ENCODE data around the gene CCP110. TPM values are rescaled to one million over a fixed set of nuclear protein-coding genes. Genes with fewer than 3 reads are reported as not detected.

The CCP110 gene
- total RNA-seq, 1 donor from 2014 or later: 7.0 TPM

DNA sequence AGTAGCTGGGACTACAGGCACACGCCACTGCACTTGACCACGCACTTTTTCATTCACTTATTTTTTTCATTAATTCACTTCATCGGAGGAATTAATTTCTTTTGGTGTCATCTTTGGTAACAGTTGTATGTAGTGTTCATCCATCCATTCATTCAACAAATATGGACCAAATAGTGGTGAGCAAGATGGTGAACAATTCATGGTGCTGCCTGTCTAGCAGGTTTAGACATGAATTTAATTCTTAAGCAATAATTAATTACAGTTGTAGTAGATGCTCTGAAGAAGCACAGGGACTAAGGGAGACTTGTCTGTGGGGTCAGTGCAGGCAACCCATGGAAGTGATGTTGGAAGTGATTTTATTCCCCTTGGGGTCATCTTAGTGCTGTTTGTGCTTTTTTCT lies 24.3 kb upstream of the CCP110 start:
- DNase-seq (ENCODE audit: low spot score): no peak
- H3K4me1 Mint-ChIP-seq (ENCODE audit: low read depth): no peaks in the 10 kb centered on the region
- H3K27me3 Mint-ChIP-seq (ENCODE audit: low read depth): no peaks in the 10 kb centered on the region
- peaks cover 20% of the 10 kb centered on the region for H3K36me3 Mint-ChIP-seq (ENCODE audit: low read depth)
- TF ChIP-seq, protein P1, sequence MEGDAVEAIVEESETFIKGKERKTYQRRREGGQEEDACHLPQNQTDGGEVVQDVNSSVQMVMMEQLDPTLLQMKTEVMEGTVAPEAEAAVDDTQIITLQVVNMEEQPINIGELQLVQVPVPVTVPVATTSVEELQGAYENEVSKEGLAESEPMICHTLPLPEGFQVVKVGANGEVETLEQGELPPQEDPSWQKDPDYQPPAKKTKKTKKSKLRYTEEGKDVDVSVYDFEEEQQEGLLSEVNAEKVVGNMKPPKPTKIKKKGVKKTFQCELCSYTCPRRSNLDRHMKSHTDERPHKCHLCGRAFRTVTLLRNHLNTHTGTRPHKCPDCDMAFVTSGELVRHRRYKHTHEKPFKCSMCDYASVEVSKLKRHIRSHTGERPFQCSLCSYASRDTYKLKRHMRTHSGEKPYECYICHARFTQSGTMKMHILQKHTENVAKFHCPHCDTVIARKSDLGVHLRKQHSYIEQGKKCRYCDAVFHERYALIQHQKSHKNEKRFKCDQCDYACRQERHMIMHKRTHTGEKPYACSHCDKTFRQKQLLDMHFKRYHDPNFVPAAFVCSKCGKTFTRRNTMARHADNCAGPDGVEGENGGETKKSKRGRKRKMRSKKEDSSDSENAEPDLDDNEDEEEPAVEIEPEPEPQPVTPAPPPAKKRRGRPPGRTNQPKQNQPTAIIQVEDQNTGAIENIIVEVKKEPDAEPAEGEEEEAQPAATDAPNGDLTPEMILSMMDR (IDR thresholded peaks at IDR 0.05): no peak
- H3K4me3 Mint-ChIP-seq (ENCODE audit: unreplicated experiment): no peak overlapping the region
- H3K27ac Mint-ChIP-seq (ENCODE audit: unreplicated experiment): no peak overlapping the region
- no peaks in the 10 kb centered on the region for H3K9me3 Mint-ChIP-seq (ENCODE audit: low read depth)

DNA sequence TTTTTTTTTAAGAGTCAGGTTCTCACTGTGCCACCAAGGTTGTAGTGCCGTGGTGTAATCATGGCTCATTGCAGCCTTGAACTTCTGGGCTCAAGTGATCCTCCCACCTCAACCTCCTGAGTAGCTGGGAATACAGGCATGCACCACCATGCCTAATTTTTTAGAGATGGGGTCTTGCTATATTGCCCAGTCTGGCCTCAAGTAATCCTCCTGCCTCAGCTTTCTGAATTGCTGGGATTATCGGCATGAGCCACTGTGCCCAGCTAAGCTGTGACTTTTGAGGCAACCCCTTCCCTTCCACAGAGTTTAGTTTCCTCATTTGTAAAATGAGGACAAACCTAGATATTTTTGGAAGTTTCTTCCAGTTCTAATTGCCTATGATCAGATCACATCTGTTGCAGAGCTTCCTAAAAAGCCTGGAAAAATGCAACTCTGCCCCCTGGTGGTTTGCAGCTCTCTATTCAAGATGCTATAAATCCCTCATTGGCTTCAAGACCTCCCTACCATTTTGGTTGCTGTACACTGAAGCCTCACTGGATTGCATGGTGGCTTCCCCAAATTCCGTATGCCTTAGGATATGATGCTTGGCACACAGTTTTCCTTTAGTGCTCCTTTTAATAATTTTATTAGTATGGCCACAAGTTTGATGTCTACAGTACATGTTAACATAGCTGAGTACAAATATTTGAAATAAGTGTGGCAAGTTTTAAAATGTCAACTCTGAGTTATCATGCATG lies 21.2 kb upstream of the CCP110 start:
- TF ChIP-seq, protein P1 (IDR thresholded peaks at IDR 0.05): peak; percentile 86
- DNase-seq (ENCODE audit: low spot score): no peak
- Mint-ChIP-seq H3K27ac (ENCODE audit: unreplicated experiment) (no peak overlapping the region), H3K4me3 (ENCODE audit: unreplicated experiment) (no peak overlapping the region), H3K4me1 (ENCODE audit: low read depth) (peaks cover 12% of the 10 kb centered on the region), H3K27me3 (ENCODE audit: low read depth) (no peaks in the 10 kb centered on the region), H3K9me3 (ENCODE audit: low read depth) (no peaks in the 10 kb centered on the region), H3K36me3 (ENCODE audit: low read depth) (peaks cover 36% of the 10 kb centered on the region)

DNA sequence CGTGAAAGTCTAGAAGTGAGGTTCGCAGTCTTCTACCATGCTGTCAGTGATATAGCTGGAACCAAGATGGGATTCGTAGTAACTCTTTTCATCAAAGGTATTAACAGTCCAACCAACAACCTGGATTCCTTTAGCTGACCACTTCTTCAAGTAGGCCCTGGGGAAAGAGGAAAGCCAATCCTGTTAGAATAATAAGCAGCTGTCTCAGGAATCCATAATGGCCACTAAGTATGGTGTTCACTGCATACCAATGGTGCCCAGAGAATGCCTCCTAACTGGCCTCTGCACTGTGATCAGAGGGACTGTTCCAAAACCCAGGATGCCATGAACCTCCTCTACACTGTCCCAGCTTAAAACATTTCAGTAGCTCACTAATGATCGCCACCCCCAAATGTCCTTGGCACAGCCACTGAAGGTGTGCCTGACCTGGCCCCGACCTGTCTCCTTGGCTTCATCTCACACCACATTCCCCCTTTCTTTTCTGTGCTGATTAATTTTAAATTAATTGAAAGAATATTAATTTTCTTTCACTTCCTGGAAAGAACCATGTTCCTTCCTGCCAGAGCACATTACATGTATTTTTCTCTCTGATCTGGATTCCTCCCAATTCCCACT lies 20.2 kb upstream of the CCP110 start:
- Mint-ChIP-seq H3K36me3 (ENCODE audit: low read depth) (peaks cover 40% of the 10 kb centered on the region), H3K4me3 (ENCODE audit: unreplicated experiment) (no peak overlapping the region)
- no peak for DNase-seq (ENCODE audit: low spot score)

DNA sequence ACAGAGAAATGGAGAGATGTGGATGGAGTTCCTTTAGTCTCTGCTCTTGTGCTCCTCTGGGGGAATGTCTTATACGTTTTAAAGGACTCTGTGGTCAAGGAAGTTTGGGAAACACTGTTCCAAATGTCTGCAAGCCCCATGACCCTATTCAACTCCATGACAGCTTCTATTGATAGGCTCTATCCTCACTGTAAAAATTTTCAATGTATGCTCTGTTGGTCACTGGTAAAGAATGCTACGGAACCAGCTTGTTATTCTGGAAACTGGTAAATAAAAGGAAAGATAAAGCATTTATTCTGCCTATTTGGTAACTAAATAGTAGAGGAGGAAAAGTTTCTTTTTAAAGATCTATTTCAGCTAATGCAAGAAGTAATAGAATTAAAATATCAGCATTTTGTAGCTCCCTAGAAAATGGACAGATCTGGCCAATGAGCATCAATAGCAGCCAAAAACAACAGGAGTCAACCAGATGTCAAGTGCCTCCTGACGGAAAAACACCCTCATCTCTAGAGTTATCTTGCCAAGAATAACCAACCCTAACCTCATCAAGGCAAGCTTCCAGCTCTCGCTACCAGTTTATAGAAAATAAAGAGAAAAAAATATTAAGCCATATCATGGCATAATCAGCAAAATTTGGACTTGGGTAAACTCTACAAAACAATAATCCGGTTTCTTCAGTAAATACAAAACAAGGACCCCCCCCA lies 18.0 kb upstream of the CCP110 start:
- peaks cover 37% of the 10 kb centered on the region for H3K36me3 Mint-ChIP-seq (ENCODE audit: low read depth)
- H3K4me3 Mint-ChIP-seq (ENCODE audit: unreplicated experiment): no peak overlapping the region
- peaks cover 12% of the 10 kb centered on the region for H3K4me1 Mint-ChIP-seq (ENCODE audit: low read depth)
- TF ChIP-seq, protein P1 (IDR thresholded peaks at IDR 0.05): no peak
- H3K27ac Mint-ChIP-seq (ENCODE audit: unreplicated experiment): no peak overlapping the region
- DNase-seq (ENCODE audit: low spot score): no peak
- no peaks in the 10 kb centered on the region for H3K27me3 Mint-ChIP-seq (ENCODE audit: low read depth)
- H3K9me3 Mint-ChIP-seq (ENCODE audit: low read depth): no peaks in the 10 kb centered on the region

More for the DNA sequence above, 20.2 kb upstream of the CCP110 start:
- Mint-ChIP-seq H3K4me1 (ENCODE audit: low read depth) (peaks cover 12% of the 10 kb centered on the region), H3K27me3 (ENCODE audit: low read depth) (no peaks in the 10 kb centered on the region), H3K27ac (ENCODE audit: unreplicated experiment) (no peak overlapping the region), H3K9me3 (ENCODE audit: low read depth) (no peaks in the 10 kb centered on the region)
- TF ChIP-seq, protein P1 (IDR thresholded peaks at IDR 0.05): no peak

DNA sequence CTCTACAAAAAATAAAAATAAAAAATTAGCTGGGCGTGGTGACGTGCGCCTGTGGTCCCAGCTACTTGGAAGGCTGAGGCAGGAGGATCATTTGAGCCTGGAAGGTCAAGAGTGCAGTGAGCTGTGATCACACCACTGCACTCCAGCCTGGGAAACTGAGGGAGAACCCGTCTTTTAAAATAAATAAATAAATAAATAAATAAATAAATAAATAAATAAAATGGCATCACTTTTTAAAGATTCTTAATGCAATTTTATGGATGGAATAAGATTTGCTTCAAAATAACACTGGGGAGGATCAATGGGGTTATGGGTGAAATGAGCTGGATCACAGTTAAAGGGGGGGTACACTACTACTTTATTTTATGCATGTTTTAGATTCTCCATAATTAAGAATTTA lies 16.8 kb upstream of the CCP110 start:
- Mint-ChIP-seq H3K27ac (ENCODE audit: unreplicated experiment) (no peak overlapping the region), H3K36me3 (ENCODE audit: low read depth) (peaks cover 31% of the 10 kb centered on the region), H3K4me3 (ENCODE audit: unreplicated experiment) (no peak overlapping the region), H3K4me1 (ENCODE audit: low read depth) (peaks cover 12% of the 10 kb centered on the region), H3K27me3 (ENCODE audit: low read depth) (no peaks in the 10 kb centered on the region), H3K9me3 (ENCODE audit: low read depth) (no peaks in the 10 kb centered on the region)
- TF ChIP-seq, protein P1 (IDR thresholded peaks at IDR 0.05): no peak
- no peak for DNase-seq (ENCODE audit: low spot score)
